ENCODE results near the gene IGSF21. TPM values are rescaled to one million over a fixed set of nuclear protein-coding genes. Genes with fewer than 3 reads are reported as not detected.

IGSF21 gene
- total RNA-seq, 2 donors from 2014 or later: not detected

- H3K4me3 Mint-ChIP-seq: no peak overlapping the region
Observed at GRCh38 chr1:18396247-18396980, 288.8 kb downstream of the IGSF21 start.

DNA sequence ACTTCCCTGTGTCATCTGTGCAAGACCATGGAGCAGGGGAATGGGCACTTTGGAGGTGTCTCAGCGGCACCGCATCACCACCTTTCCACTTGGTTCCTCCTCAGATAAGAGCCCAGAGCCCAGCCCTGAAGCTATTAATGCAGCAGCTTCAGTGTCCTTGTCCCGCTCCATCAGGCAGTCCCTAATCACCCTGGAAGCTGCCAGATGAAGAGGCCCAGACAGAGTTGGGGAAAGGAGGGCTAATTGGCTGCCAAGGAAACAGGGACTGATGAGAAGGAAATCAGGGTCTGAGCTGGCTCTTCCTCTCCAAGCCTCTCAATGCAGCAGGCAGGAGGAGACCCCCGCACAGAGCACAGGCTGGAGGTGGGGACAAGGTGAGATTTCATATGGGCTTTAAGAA, 290.0 kb downstream of the IGSF21 start:
- Mint-ChIP-seq H3K9me3 (no peaks in the 10 kb centered on the region), H3K27ac (no peak overlapping the region), H3K4me1 (ENCODE audit: low read depth) (no peaks in the 10 kb centered on the region), H3K27me3 (ENCODE audit: low read depth) (peaks cover 7% of the 10 kb centered on the region), H3K36me3 (ENCODE audit: insufficient read depth in 2 of 2) (no peaks in the 10 kb centered on the region), H3K4me3 (no peak overlapping the region)
- DNase-seq: no peak
- ATAC-seq (replicated peaks in 1 of 2): no peak

More at GRCh38 chr1:18396247-18396980, 288.8 kb downstream of the IGSF21 start:
- DNase-seq (no peak), ATAC-seq (replicated peaks in 1 of 2) (no peak)
- Mint-ChIP-seq H3K27me3 (ENCODE audit: low read depth) (peaks cover 7% of the 10 kb centered on the region), H3K4me1 (ENCODE audit: low read depth) (no peaks in the 10 kb centered on the region), H3K27ac (no peak overlapping the region), H3K36me3 (ENCODE audit: insufficient read depth in 2 of 2) (no peaks in the 10 kb centered on the region), H3K9me3 (no peaks in the 10 kb centered on the region)

DNA sequence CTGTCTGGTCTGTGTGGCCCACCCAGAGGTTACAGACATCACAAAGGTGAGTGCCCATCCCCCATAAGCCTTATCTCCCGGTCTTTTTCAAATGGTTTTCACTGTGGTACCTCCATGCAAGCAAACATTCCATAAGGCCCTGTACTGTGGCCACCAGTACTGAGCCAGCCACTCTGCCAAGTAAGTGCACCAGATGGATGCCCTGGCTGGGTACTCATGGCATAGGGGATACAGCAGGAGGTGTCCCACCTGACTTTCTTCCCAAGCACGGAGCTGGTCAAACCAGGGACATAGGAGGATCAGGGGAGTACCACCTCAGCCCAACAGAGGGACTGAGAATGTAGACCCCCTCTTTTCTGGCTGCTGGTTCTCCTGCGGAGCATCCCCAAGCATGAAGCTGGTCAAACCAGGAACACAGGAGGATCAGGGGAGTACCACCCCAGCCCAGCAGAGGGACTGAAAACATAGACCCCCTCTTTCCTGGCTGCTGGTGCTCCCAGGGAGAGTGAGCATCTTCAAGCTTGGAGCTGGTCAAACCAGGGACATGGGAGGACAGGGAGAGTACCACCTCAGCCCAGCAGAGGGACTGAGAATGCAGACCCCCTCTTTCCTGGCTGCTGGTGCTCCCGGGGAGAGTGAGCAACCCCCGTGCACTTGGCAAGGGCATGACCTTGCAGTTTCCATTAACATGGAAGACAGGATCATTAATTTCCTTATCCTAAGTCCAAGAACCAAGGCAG, 291.4 kb downstream of the IGSF21 start:
- Mint-ChIP-seq H3K36me3 (ENCODE audit: insufficient read depth in 2 of 2) (no peaks in the 10 kb centered on the region), H3K9me3 (no peaks in the 10 kb centered on the region), H3K27me3 (ENCODE audit: low read depth) (peaks cover 9% of the 10 kb centered on the region), H3K4me3 (no peak overlapping the region), H3K4me1 (ENCODE audit: low read depth) (no peaks in the 10 kb centered on the region), H3K27ac (no peak overlapping the region)
- ATAC-seq (replicated peaks in 1 of 2): no peak
- DNase-seq: no peak

GRCh38 chr1:18400347-18401102, 292.9 kb downstream of the IGSF21 start:
- no peak for ATAC-seq (replicated peaks in 1 of 2)
- Mint-ChIP-seq H3K9me3 (no peaks in the 10 kb centered on the region), H3K4me1 (ENCODE audit: low read depth) (no peaks in the 10 kb centered on the region), H3K27me3 (ENCODE audit: low read depth) (peaks cover 11% of the 10 kb centered on the region), H3K36me3 (ENCODE audit: insufficient read depth in 2 of 2) (no peaks in the 10 kb centered on the region), H3K27ac (no peak overlapping the region), H3K4me3 (no peak overlapping the region)
- no peak for DNase-seq

- H3K27me3 Mint-ChIP-seq (ENCODE audit: low read depth): peaks cover 10% of the 10 kb centered on the region
- no peaks in the 10 kb centered on the region for H3K4me1 Mint-ChIP-seq (ENCODE audit: low read depth)
- H3K4me3 Mint-ChIP-seq: no peak overlapping the region
- ATAC-seq (replicated peaks in 1 of 2) (no peak), DNase-seq (no peak)
- no peaks in the 10 kb centered on the region for H3K9me3 Mint-ChIP-seq
- H3K27ac Mint-ChIP-seq: no peak overlapping the region
- no peaks in the 10 kb centered on the region for H3K36me3 Mint-ChIP-seq (ENCODE audit: insufficient read depth in 2 of 2)
Observed at GRCh38 chr1:18401921-18402320, 294.3 kb downstream of the IGSF21 start.

GRCh38 chr1:18404460-18404859, 296.9 kb downstream of the IGSF21 start:
- H3K27ac Mint-ChIP-seq: no peak overlapping the region
- no peak for ATAC-seq (replicated peaks in 1 of 2)
- no peak for DNase-seq
- H3K9me3 Mint-ChIP-seq: no peaks in the 10 kb centered on the region
- H3K27me3 Mint-ChIP-seq (ENCODE audit: low read depth): peaks cover 10% of the 10 kb centered on the region
- no peaks in the 10 kb centered on the region for H3K4me1 Mint-ChIP-seq (ENCODE audit: low read depth)
- H3K36me3 Mint-ChIP-seq (ENCODE audit: insufficient read depth in 2 of 2): no peaks in the 10 kb centered on the region
- no peak overlapping the region for H3K4me3 Mint-ChIP-seq

DNA sequence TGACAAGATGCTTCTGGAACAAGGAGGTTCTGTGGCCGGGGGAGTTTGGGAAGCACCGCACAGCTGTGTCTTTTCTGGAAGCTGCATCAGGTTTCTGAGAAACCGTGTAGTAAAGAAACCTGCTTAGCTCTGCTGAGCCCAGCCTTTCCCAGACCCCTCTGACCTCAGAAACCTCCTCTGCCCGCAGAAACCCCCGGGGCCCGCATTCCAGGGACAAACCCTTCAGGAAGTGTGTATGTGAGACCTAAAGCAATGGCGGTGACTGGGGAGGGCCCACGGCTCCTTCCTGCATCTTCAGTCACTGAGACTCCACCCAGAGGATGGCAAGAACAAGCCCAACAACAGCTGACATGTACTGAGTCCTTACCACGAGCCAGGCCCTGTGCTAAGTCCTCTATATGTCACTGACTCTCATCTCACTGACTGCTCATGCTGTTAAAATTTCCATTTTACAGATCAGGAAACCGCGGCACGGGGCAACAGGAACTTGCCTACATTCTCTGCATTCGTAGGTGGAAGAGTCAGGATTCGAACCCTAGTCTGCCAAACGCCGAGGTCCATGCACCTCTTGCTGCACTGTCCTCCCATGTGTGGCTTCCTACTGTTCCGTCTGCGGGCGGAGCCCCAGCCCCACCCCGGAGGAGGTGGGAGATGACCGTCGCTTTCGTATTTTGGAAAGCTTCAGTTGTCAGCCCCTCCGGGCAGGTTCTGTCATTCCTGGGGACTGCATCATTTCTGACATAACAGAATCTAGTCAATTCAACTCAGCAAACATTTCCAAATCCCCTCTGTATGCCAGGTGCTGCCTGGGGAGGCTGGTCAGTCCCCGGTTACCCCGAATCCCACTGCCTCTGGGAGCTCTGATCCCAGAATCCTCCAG, 299.8 kb downstream of the IGSF21 start:
- H3K9me3 Mint-ChIP-seq: peaks cover 1 to 9% of the 10 kb centered on the region in 2 donors
- no peak for ATAC-seq (replicated peaks in 1 of 2)
- no peaks in the 10 kb centered on the region for H3K4me1 Mint-ChIP-seq (ENCODE audit: low read depth)
- no peak overlapping the region for H3K4me3 Mint-ChIP-seq
- peaks cover 0 to 2% of the 10 kb centered on the region in 2 donors for H3K36me3 Mint-ChIP-seq (ENCODE audit: insufficient read depth in 2 of 2)
- H3K27ac Mint-ChIP-seq: no peak overlapping the region
- no peak for DNase-seq
- H3K27me3 Mint-ChIP-seq (ENCODE audit: low read depth): peaks cover 10% of the 10 kb centered on the region

GRCh38 chr1:18408656-18409370, 301.2 kb downstream of the IGSF21 start:
- Mint-ChIP-seq H3K27ac (no peak overlapping the region), H3K36me3 (ENCODE audit: insufficient read depth in 2 of 2) (peaks cover 0 to 2% of the 10 kb centered on the region in 2 donors), H3K27me3 (ENCODE audit: low read depth) (peaks cover 10% of the 10 kb centered on the region), H3K4me3 (no peak overlapping the region), H3K9me3 (peaks cover 1 to 9% of the 10 kb centered on the region in 2 donors), H3K4me1 (ENCODE audit: low read depth) (no peaks in the 10 kb centered on the region)
- no peak for DNase-seq
- no peak for ATAC-seq (replicated peaks in 1 of 2)

DNA sequence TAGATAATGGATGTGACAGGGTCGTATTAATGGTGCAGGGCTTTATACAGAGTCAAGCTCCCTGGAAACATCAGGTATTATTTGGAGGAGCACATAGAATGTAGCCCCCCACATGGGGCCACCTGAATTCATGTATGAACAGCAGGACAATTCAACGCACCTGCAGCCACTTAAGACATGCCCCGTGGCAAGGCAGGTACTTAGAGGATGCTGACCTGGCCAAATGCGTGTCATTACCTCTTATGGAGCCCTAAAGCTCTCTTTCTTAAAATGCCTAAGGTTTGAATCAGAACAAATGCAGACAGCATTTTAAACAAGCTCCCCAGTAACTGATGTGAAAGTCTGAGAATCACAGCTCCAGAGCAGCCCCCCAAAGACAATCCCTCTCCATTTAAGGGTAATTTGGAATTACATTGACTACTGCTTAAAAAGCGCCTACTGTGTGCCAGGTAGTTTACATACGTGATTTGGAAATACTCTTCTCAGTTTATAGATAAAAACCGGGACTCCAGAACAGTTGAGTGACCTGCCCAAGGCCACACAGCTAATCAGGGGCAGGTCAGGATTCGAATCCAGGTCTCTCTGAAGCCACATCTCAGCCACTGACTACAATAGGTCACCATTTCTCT, 302.1 kb downstream of the IGSF21 start:
- ATAC-seq (replicated peaks in 1 of 2) (no peak), DNase-seq (no peak)
- Mint-ChIP-seq H3K27me3 (ENCODE audit: low read depth) (peaks cover 14% of the 10 kb centered on the region), H3K9me3 (peaks cover 3 to 11% of the 10 kb centered on the region in 2 donors), H3K36me3 (ENCODE audit: insufficient read depth in 2 of 2) (peaks cover 0 to 2% of the 10 kb centered on the region in 2 donors), H3K27ac (no peak overlapping the region), H3K4me3 (no peak overlapping the region), H3K4me1 (ENCODE audit: low read depth) (no peaks in the 10 kb centered on the region)

DNA sequence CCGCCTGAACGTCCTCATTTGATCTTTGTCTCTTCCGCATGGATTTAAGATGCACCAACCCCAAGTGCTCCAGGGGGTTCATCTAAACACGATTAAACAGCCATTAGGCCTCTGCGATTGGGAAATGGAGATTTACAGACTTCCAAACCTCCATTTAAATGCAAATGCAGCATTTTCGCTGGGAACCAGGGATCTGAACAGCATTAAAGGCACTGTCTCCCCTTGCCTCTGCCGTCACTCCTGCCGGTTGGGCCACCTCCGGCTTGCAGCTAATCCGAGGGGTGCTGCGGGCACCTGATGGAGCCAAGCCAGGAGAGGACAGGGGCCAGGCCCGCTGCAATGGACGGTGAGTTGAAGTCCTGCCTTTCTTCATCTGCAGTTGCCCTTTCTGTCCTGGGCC, 302.8 kb downstream of the IGSF21 start:
- Mint-ChIP-seq H3K4me3 (no peak overlapping the region), H3K9me3 (peaks cover 3 to 11% of the 10 kb centered on the region in 2 donors), H3K36me3 (ENCODE audit: insufficient read depth in 2 of 2) (peaks cover 0 to 2% of the 10 kb centered on the region in 2 donors), H3K27me3 (ENCODE audit: low read depth) (peaks cover 12% of the 10 kb centered on the region), H3K4me1 (ENCODE audit: low read depth) (no peaks in the 10 kb centered on the region), H3K27ac (no peak overlapping the region)
- ATAC-seq (replicated peaks in 1 of 2) (no peak), DNase-seq (no peak)

GRCh38 chr1:18411321-18411720, 303.7 kb downstream of the IGSF21 start:
- no peak for ATAC-seq (replicated peaks in 1 of 2)
- no peak overlapping the region for H3K4me3 Mint-ChIP-seq
- no peaks in the 10 kb centered on the region for H3K4me1 Mint-ChIP-seq (ENCODE audit: low read depth)
- peaks cover 0 to 2% of the 10 kb centered on the region in 2 donors for H3K36me3 Mint-ChIP-seq (ENCODE audit: insufficient read depth in 2 of 2)
- peaks cover 3 to 11% of the 10 kb centered on the region in 2 donors for H3K9me3 Mint-ChIP-seq
- peaks cover 8% of the 10 kb centered on the region for H3K27me3 Mint-ChIP-seq (ENCODE audit: low read depth)
- DNase-seq: no peak
- H3K27ac Mint-ChIP-seq: no peak overlapping the region

All from activated T-cell treated with anti-CD3 and anti-CD28 coated beads, Interleukin-2, amount 50 U/mL, for 72 hours (primary cell).